Measurements from ENCODE around the gene NEK8.
A peak's percentile ranks its signal among the peaks of the same experiment; 100 is the strongest.

Gene NEK8

DNA sequence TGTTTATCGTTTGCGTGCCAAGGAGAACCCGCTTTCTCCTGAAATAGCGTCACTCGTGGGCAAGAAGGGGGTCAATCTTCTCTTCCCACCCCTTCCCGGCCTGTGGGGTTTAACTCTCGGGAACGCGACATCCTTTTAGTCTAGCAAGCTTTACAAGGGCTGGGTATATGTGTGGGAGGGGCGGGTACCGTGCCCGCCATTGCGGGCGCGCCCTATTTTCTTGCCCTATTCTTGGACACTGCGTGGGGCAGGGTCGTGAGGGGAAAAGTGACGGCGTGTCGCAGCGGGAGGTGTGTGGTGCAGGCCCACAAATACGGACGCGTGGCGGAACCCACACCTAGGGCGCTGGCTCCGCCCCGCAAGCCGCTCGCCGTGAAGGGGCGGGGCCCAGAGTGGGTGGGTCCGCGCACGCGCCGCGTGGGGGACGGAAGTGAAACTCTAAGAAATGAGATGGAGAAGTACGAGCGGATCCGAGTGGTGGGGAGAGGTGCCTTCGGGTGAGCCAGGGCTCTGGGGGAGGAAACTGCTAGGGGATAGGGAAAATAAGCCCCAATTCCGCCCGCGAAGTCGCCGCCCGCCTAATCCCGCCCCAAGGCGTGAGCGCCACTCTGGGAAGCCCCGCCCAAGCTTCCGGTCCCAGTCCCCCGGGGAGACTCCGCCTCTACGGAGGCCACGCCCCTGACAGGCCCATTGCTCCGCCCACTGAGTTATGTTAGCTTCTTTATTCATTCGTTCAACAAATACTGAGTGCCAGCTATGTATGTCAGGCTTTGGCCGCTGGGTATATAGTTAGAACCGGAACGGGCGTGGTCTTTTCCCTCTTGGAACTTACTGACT is at the start of gene NEK8:
NEK8 (plus strand) TSS at position 425 of the 837 bp plus-strand sequence; CDS start at position 451, 26 bp downstream.
- peak; percentile 96 to 99 for DNase-seq (ENCODE audit: low read depth in 2 of 2)

DNA sequence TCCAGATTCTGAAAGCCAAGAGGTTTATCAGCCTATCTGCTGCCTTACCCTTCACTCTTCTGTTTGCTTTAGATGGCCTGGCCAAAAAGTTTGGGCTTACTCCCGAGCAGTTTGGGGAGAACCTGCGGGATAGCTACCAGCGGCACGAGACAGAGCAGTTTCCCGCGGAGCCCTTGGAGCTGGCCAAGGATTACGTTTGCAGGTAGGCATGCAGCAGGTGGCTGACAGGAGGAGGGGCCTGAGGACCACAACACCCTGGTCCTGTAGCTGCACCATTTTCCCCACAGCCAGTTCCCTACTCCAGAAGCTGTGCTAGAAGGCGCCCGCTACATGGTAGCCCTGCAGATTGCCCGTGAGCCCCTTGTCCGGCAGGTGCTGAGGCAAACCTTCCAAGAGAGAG is 45.9 kb upstream of the NEK8 start:
- no peak for DNase-seq (ENCODE audit: low read depth in 2 of 2)

DNA sequence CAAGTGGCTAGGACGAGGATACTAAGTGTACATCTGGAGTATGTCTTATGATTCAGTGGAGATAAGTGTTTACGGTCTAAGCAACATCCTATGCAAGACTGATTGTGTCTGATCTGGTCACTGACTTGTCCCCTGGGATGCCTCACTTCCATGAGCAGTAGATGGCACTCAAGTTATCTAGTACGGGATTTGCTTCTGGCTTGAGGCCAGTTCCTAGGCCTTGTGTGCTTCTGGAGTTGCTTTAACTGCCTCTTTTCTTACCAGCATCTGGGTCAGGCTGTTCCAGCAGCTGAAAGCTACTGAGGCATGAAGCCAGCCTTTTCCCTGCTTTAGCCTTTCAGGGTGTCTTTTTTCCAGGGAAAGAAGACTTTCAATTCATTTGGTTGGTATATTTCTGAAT is 43.6 kb upstream of the NEK8 start:
- DNase-seq (ENCODE audit: low read depth in 2 of 2) = no peak

DNA sequence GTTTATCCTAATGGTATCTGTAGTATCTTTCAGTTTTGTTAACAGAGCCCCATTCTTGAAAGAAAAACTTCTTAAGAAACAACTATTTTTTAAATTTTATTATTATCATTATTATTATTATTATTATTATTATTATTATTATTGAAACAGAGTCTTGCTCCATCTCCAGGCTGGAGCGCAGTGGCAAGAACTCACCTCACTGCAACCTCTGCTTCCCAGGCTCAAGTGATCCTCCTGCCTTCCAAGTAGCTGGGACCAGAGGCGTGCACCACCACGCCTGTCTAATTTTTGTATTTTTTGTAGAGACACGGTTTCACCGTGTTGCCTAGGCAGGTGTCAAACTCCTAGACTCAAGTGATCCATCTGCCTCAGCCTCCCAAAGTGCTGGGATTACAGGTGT is 43.2 kb upstream of the NEK8 start:
- no peak for DNase-seq (ENCODE audit: low read depth in 2 of 2)

DNA sequence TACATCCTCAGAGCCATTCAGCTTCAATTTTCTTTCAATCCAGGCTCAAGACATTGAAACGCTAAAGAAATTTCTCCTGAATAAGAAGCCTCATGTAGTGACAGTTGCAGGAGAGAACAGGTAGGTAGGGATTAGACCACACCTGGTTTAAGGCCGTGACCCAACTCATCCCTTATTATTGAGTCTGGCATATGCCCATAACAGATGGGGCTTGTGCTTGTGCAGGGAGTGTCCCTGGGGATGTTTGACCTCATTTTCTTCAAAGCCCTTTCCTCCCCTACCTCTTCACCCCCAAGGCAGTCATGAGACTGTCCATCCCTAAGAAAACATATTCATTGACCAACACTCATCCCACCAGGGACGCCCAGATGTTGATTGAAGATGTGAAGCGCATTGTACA is 42.3 kb upstream of the NEK8 start:
- no peak for DNase-seq (ENCODE audit: low read depth in 2 of 2)

DNA sequence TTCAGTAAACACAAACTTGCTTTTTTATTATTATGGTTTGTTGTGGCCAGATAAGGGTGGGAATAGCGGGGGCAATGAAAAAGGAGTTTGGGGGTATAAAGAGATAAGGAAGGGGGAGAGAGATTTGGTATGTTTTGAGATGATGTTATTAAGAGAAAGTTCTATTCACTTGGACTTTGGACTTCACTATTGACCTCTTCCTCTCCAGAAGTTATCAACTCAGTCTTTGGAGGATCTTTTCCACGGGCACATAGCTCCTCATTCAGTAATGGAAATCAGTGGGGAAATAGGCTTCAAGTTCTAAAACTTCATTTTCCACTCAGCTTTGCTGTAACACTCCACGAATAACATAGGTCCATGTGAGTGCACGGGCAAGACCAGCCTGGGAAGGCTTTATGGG is 40.1 kb upstream of the NEK8 start:
- no peak for DNase-seq (ENCODE audit: low read depth in 2 of 2)

DNA sequence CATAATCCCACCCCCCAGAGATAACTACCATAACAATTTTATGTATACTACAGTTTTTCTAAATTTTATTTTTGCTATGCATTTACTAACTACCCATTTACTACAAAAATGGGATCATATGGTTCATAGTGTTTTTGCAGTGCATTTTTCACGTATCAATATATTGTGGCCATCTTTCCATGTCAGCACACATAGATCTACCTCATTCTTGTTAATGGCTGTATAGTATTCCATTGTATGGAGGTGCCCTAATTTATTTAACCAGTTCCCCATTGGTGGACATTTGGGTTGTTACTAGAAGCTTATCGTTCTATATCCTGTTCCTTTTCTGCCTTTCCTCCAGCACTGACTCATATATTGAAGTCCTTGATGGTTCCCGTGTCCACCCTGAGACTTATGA is 39.6 kb upstream of the NEK8 start:
- DNase-seq (ENCODE audit: low read depth in 2 of 2) = no peak

DNA sequence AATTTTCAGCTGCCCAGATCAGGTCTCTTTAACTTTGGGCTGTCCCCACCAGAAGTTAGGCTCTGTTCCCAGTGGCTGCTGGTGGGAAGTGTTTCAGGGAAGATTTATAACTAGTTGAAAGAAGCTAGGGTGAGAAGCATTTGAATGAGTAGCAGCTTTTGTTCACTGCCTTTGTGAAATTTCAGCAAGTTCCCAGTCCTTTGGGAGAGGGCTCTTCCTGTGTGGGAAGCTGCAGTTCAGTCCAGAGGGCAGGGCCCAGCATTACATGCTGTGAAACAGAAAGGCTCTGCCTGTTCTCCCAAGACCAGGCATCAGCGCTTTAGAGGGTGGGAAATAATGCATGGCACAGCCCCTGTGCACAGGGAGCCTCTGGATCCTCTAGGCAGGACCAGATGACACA is 34.7 kb upstream of the NEK8 start:
- no peak for DNase-seq (ENCODE audit: low read depth in 2 of 2)

DNA sequence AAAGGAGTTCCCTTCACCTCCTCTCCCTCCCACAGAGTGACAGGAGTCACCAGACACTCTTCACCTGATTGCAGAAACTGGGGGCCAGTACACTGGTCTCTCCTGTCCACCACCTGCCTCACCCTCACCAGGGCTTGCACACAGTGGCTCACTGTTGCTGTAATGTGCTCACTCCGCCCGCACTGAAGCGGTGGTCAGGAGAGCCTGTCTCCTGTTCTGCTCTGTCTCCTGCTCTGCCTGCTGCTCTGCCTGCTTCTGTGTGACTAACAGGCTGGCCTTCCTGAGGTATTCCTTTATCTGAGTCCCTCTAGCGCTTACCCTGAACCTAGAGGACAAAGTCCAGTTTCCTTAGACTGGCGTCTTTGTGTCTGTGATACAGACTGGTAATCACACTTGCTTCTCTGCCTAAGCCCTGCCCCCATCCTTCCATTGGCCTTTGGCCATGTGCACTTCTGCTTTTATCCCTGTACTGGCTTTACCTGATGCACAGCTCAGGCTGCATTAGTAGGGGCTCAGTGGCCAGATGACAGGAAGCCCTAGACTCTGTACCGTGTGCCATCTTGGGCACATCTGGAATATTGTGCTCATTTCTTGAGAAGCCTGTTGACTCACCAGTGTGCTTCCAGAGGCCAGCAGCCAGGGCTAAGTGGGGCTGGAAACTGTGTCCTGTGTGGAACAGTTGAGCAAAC is 30.2 kb upstream of the NEK8 start:
- no peak for DNase-seq (ENCODE audit: low read depth in 2 of 2)

DNA sequence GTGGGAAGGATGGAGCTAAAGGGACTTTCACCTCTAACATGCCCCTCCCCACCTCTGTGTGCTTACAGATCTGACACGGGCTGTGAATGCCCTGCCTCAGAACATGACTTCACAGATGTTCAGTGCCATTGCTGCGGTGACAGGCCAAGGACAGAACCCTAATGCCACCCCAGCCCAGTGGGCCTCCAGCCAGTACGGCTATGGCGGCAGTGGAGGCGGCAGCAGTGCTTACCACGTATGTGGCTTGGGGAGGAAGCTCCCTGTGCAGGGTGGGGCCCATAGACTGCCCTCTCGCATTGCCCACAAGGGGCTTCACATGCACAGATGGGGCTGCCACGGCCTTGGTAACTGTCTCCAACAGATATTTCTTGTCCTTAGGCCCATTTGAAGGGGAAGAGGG is 28.3 kb upstream of the NEK8 start:
- DNase-seq (ENCODE audit: low read depth in 2 of 2) = no peak

DNA sequence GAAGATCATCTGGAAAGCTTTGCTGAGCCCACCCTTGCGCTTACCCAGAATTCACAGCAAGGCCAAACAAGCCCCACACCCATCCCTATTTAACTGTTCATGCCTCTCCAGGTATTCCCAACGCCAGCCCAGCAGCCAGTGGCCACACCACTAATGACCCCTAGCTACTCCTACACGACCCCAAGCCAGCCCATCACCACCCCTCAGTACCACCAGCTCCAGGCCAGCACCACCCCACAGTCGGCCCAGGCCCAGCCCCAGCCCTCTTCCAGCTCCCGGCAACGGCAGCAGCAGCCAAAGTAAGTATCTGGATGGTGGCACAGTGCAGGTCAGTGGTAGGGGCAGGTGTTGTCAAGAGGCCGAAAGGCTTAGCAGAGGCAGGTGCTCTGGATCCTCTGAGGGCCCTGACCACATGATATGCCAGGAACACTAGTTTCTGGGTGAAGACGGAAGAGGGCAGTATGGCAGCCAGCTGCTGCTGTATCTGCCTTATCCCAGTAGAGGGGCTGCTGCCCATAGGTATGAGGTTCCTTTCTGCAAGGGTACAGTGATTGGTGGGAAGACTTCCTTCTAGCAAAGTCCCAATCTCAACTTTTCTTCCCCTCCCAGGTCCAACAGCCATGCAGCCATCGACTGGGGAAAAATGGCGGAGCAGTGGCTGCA is 27.6 kb upstream of the NEK8 start:
- DNase-seq (ENCODE audit: low read depth in 2 of 2) = no peak

DNA sequence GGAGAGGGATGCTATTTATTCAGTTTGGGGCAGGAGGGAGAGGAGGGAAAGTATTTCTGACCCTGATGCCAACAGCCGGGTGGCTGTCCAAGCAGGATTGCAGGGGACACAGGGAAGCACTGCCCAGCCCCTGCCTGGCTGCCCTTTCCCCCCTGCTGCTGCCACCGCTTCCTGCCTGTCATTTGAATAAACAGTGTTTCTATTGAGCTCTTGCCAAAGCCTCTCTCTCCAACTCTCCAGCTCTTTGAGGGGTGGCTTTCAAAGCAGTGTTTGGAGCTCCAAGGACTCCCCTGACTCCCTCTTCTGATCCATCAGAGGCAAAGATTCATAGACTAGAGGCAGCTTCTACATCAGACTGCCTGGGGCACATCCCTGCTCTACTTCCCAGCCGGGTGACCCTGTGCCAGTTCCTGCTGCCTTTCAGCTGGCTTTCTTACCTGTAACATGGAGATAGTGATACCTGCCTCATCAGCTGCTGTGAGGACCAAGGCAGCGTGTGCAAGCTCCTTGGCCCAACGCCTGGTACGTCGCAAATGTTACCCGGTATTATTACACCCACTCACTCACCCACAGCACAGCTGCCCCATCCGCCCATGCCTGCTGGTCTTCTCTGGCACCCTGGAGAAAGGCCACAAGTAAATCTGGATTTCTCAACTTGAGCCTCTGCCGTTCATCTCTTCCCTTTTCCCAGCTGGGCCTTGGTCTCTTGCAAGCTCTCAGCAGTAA is 26.4 kb upstream of the NEK8 start:
- DNase-seq (ENCODE audit: low read depth in 2 of 2) = no peak

DNA sequence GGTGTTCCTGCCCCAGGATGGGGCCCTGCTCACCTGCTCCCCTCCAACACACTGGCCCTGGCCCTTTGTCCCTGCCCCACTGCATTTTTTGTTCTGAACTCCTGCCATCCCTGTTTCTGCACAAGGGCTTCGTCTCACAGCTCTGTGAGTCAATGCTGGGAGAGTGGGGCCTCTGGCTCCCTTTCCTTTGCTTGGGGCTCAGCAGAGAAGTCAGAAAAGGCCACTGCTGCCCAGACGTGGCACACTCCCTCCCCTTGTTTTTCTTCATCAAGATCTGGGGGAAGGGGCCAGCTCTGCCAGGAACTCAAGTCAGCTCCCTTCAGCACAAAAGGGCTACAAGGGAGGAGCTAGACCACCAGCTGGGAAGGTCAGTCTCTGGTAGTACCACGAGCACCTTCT is 25.8 kb upstream of the NEK8 start:
- no peak for DNase-seq (ENCODE audit: low read depth in 2 of 2)

DNA sequence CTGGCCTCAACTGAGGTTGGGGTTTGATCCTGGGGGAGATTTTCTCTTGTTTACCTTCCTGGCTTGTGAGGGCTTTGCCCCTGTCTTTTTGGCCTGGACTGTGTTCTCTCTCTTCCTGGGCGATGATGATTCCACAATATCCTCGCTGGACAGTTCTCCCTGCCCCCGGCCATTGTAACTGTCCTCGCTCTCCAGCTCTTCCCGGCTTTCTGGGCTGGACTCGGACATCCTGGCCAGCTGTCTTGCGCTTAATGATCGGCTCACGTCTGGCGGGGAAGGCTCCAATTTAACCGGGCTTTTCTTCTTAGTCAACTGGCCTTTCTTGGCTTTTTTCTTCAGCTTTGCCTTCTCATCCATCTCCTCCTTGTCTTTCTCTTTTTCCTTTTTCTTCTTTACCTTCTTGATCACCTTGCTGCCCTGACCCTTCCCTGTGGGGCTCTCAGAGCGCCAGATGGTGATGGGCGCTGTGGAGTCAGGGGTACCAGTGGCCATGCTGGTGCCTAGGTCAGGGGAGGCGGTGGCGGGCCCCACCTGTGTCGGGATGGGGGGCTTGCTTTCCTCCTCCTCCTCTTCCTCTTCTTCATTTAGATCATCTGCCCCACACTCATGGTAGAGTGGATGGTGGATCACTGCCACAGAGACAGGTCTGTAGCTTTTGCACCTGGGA is 24.9 kb upstream of the NEK8 start:
- no peak for DNase-seq (ENCODE audit: low read depth in 2 of 2)

DNA sequence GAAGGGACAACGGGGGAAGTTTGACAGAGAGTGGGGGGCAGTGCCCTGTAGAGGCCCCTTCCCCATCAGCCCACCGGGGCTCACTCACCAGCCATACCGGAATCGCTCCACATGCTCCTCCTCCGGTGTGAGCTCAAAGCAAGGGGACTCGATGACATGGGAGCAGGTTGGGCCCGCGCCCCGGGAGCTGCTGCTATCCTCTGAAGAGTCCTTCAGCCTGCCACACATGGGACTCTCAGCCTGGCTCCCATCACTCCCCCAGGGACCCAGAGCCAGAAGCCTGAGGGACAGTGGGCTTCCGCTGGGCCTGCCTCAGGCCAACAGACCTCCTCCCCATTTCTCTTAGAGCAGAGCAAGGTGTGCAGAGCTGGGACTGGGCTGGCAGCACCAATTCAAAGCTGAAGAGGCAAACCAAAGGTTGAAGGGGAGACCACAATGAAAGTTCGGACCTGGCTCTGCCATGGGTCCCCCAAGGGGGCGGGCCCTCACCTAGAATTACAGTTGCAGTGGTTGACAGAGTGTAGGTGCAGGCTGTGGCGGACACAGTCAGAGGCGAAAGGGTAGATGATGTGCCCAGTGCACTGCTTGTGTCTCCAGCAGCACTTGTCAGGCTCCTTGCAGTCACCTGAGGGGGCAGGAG is 24.2 kb upstream of the NEK8 start:
- DNase-seq (ENCODE audit: low read depth in 2 of 2) = no peak

DNA sequence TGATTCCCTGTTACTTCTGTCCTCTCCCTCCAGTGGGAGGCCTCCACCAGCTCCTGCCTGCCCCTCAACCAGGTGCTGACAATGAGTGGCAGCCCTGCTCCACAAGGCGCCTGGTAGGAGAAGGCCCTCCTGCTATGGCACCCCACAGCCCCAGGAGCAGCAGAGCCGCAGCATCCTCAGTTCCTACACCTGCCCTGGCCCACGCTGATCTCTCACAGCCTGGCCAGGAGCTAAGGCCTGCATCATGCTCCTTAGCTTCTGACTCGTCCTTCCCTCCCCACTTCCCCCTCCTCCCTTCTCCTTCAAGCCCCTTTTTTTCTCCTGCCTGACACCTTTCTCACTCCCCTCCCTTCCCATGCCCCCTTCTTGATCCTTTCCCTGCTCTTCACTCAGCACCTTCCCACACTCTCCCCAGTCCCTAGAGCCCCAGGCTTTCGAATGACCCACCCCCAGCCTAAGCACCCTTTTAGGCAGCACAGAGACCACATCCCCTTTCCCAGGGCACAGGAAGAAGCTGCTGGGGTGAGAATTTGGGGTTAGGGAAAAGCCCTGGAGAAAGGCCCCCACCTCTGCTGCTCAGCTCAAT is 23.4 kb upstream of the NEK8 start:
- no peak for DNase-seq (ENCODE audit: low read depth in 2 of 2)

DNA sequence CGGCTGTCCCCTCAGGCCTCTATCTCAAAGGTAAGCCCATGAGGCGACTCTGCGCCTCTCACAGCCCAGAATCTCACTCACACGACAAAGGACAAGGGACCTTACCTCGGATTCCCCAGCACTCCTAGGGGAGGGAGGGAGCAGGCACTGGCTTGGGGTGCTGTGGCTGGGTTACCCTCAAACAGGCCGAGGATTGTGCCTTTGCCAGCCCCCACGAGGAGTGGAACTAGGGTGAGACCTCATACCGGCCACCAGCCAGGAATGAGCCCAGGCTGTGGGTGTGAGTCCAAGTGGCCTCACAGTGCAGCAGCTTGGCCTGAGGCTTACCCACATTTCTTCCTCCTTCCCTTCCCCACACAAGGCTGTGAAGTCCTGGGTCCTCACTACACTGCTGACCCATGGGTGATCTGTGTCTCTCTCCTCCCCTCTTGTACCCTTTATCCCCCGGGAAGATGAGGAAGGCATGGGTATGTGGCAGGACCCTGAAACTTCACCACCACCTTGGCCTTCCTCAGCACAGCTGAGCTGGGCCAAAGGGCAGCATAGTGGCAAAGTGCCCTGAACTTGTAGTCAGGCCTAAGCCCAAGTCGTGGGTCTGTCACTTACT is 22.8 kb upstream of the NEK8 start:
- no peak for DNase-seq (ENCODE audit: low read depth in 2 of 2)

DNA sequence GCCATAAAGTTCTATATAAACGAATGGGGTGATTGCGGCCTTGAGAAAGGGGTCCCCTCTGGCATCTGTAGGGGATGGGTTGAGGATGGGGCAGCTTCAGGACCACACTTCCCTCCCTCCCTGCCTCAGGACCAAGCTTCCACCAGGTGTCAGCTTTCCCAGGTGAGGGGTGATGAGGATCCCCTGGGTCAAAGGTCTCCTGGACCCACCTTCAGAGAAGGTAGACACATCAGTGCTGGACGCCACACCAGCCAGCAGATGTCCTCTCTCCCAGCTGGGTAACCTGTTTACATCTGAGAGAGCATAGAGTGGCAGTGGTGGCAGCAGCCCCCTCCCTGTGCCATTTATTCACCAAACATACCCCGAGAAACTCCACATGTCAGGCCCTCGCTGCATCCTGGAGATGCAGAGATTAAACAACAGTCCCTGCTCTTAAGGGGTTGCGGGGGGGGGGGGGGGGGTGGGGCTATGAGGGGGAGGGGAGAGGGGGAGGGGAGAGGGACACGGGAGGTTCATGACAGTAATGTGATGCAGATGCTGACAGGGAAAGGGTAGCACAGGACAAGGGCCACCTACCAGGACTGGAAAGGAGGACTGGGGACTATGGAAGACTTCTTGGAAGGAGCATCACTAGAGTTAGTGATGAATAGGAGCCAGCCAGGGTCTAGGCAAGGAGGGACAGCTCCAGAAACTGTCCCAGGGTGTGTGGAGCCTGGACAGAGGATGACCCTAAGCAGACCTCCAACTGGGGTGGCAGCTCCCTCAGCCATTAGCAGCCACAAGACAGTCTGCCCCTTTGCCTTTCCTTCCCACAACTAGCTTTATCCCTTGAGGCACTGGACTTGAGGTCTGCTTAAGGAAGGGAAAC is 21.9 kb upstream of the NEK8 start:
- no peak for DNase-seq (ENCODE audit: low read depth in 2 of 2)

DNA sequence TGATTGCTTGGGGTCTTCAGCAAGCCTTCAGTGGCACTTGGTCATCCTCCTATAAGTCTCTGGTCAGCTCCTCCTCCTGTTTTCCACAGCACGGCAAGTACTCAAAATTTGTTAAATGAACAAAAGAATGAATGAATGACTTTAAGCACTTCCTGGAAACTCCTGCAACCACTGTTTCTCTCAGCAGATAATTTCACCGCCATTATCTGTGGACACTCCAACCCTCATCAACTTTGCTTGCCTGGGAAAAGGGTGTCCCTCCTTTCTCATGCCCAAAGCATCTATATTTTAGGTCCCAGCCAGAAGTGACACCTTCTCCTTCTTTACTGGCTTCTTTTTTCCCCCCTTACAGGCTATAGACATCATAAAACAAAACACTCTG is 21.3 kb upstream of the NEK8 start:
- no peak for DNase-seq (ENCODE audit: low read depth in 2 of 2)
